Pancreas (tissue), 10 donors: Measurements from ENCODE around the gene APBB2. TPM values are rescaled to one million over a fixed set of nuclear protein-coding genes. Genes with fewer than 3 reads are reported as not detected.

ENCODE experiments used
- ATAC-seq, 4 donors: fragments of 200-7000 bp; cut with Tn5 transposase; one replicate each; pipeline versions ENCODE4 v1.8.0 to v1.9.1; 2020; ENCODE audit warnings: mild to moderate bottlenecking in 4 of 4, moderate library complexity in 4 of 4
- DNase-seq, 6 donors: peaks; one replicate each; pipeline ENCODE4 v3.0.0-alpha.2; 2020
- FAIRE-seq: peaks from 2 replicates; lab custom pipeline; 2012; peaks lifted over from hg19 to GRCh38; lab: Jason Lieb, UNC
- H3K27ac ChIP-seq, 4 donors: fragments of 200-600 bp; sonication (generic); 1 replicate in 3 of 4; 2 replicates in 1 of 4; pipeline versions ENCODE4 v1.5.0 to v1.8.0; 2020
- H3K27me3 ChIP-seq, 4 donors: fragments of 200-600 bp; one replicate each; pipeline ENCODE4 v1.8.0; 2021
- H3K36me3 ChIP-seq, 3 donors: fragments of 200-600 bp; sonication (generic) in 1 of 3; one replicate each; pipeline versions ENCODE4 v1.5.0 to v1.8.0; 2020 to 2021
- H3K4me1 ChIP-seq, 3 donors: fragments of 200-600 bp; one replicate each; pipeline ENCODE4 v1.8.0; 2021
- H3K4me3 ChIP-seq, 4 donors: fragments of 200-600 bp; sonication (generic) in 2 of 4; one replicate each; pipeline versions ENCODE4 v1.5.0 to v1.8.0; 2020 to 2021
- H3K9me3 ChIP-seq, 4 donors: fragments of 200-600 bp; one replicate each; pipeline ENCODE4 v1.8.0; 2021
- WGBS, 2 donors: extraction: QIAGEN DNeasy Blood & Tissue Kit; methylation state at CpG; one replicate each; pipeline ENCODE4 v1.1.7; 2013; 5-methylcytosine and 5-hydroxymethylcytosine counted together
- intact Hi-C, 3 donors: fragments of 100-400 bp; cut with DNase I; formaldehyde crosslinking; loops; one replicate each; pipeline versions ENCODE4 v1.11.1 to v1.14.2; 2022
- polyA plus RNA-seq, 2 donors: library from polyadenylated mRNA; stranded (reverse); fragments of 200-250 nt; gene quantifications; one replicate each; pipeline ENCODE4 v1.2.3, GENCODE V29; 2013
- total RNA-seq, 6 donors: library from RNA; stranded (reverse); fragmentation: NEBNext Ultra II Directional in 4 of 6; extraction: Animal tissue kit (Norgen Biotek cat#: 25700) in 4 of 6; gene quantifications; one replicate each; pipeline versions ENCODE4 v1.2.1 to v1.2.4, GENCODE V29; 2021 to 2023
- TF ChIP-seq, protein P1 (sequence below), 4 donors: fragments of 200-600 bp; sonication (generic) in 3 of 4; IDR thresholded peaks; one replicate each; pipeline versions ENCODE4 v1.5.0 to v1.8.0; 2021; ENCODE audit warnings: antibody characterized with exemption in 4 of 4
- donor health status: healthy with polysubstance abuse.
- donor health status: DM: no; HTN: no; CAD: no; lungs with moderate emphysema.
- donor health status: DM: no; HTN: no; CAD: no.
- donor health status: control.
- donor health status: control.
- donor health status: Bipolar disorder and iron deficiency.
- donor health status: DM: yes; HTN: yes; CAD: no.
- donor health status: DM: no; HTN: no; CAD: no.
- donor health status: DM: no; HTN: no; CAD: no.
- donor health status: DM: yes; HTN: yes; CAD: no.

APBB2 gene
- total and polyA plus RNA-seq, 8 donors = 9.1 to 21.6 (median 11.5) TPM

DNA sequence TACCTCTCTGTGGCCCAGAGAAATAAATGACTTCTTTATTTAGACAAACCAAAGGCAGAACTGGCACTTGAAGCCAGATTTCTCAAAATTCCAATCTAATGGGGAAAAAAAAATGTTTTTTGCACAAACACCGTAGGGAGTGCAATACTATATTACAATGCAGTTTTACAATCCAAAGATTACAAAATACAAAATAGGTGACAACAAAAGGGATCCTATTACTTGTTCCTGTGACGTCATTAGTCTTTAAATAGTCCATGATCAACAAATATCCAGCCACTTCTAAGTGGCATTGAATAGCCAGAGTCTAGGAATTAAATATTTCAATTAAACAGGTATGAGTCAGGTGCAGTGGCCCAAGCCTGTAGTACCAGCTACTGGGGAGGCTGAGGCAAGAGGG, 3.0 kb upstream of the APBB2 start:
- Histone ChIP-seq H3K27me3 (no peaks in the 10 kb centered on the region), H3K27ac (no peak overlapping the region), H3K36me3 (no peaks in the 10 kb centered on the region), H3K4me1 (peaks cover 0 to 18% (median 7%) of the 10 kb centered on the region in 3 donors), H3K4me3 (no peak overlapping the region), H3K9me3 (no peaks in the 10 kb centered on the region)
- intact Hi-C loops = loop anchor here in 1 of 3 donors (10.0 kb wide), 1 partner anchor 293 kb away; no protein-coding TSS in a partner anchor
- FAIRE-seq (no peak), DNase-seq (no peak), ATAC-seq (no peak)
- WGBS, 2 donors = 83 to 88% methylated on average over 2 of the region's 2 CpGs
- TF ChIP-seq, protein P1, sequence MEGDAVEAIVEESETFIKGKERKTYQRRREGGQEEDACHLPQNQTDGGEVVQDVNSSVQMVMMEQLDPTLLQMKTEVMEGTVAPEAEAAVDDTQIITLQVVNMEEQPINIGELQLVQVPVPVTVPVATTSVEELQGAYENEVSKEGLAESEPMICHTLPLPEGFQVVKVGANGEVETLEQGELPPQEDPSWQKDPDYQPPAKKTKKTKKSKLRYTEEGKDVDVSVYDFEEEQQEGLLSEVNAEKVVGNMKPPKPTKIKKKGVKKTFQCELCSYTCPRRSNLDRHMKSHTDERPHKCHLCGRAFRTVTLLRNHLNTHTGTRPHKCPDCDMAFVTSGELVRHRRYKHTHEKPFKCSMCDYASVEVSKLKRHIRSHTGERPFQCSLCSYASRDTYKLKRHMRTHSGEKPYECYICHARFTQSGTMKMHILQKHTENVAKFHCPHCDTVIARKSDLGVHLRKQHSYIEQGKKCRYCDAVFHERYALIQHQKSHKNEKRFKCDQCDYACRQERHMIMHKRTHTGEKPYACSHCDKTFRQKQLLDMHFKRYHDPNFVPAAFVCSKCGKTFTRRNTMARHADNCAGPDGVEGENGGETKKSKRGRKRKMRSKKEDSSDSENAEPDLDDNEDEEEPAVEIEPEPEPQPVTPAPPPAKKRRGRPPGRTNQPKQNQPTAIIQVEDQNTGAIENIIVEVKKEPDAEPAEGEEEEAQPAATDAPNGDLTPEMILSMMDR (IDR thresholded peaks at IDR 0.05) = no peak

DNA sequence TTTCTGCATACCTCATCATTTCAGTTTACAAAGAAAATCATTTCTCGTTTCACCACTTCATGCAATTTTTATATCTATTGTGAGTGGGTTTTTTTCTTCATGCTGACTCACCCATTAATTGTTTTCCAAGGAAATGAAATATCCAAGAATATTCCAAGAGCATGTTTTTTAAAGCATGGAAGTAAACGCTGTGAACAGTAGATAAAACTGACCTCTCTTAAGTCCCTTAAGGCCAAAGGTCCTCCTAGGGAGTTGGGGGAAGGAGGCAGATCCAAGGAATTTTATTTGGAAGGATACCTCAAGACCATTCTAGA, 2.6 kb upstream of the APBB2 start:
- Histone ChIP-seq H3K4me3 (peak overlapping the region in 3 of 4 donors; percentile 34 to 61 (median 59)), H3K27me3 (no peaks in the 10 kb centered on the region), H3K27ac (peak overlapping the region; percentile 80 to 96 (median 96)), H3K4me1 (peaks cover 0 to 22% (median 7%) of the 10 kb centered on the region in 3 donors), H3K36me3 (no peaks in the 10 kb centered on the region), H3K9me3 (no peaks in the 10 kb centered on the region)
- WGBS, 2 donors = 5% methylated on average over 2 of the region's 2 CpGs
- TF ChIP-seq, protein P1 (IDR thresholded peaks at IDR 0.05) = no peak
- no peak for DNase-seq
- ATAC-seq = no peak
- intact Hi-C loops = loop anchor here in 1 of 3 donors (10.0 kb wide), 1 partner anchor 292 kb away; no protein-coding TSS in a partner anchor
- no peak for FAIRE-seq

DNA sequence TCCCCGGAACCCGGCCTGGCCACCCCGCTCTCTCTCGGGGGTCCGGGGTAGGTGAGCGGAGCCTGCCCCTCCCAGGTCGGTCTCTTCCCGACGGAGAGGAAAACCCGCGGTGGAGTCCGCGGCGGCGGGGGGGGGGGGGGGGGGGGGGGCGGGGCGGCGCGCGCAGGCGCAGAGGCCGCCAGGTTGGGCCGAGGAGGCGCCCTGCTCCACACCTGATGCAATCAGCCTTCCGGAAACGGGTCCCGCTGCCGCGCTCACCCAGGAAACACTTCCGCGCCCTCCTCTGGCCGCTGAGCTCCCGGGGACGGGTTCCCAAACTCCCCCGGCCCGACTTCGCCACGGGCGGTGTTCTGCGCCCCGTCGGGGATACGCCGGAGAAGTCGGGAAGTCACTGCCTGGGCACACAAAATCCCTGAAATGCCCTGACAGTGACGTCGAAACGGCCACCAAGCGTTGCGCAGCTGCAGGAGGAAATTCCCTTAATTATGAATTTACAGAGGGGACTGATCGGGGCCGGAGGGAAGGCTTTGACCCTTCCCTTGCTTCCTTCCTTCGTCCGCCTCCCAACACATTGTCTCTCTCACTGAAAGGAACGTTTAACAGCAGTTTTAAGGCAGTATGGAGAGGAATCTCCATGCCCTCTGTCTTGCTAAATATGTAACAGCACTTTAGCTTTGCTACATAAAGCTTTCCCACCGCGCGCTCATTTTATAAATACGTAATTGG, 2.1 kb upstream of the APBB2 start:
- peaks cover 0 to 23% (median 7%) of the 10 kb centered on the region in 3 donors for H3K4me1 ChIP-seq
- H3K9me3 ChIP-seq = no peaks in the 10 kb centered on the region
- H3K36me3 ChIP-seq = no peaks in the 10 kb centered on the region
- H3K27me3 ChIP-seq = no peaks in the 10 kb centered on the region
- peak; percentile 60 to 71 (median 66) for ATAC-seq
- intact Hi-C loops = loop anchor here in 1 of 3 donors (10.0 kb wide), 1 partner anchor 292 kb away; no protein-coding TSS in a partner anchor
- WGBS, 2 donors = 1% methylated on average over 41 to 59 of the region's 59 CpGs
- H3K4me3 ChIP-seq = peak overlapping the region; percentile 34 to 61 (median 50)
- no peak for FAIRE-seq
- H3K27ac ChIP-seq = peak overlapping the region; percentile 80 to 96 (median 96)
- DNase-seq = peak; percentile 83 to 96 (median 90)
- TF ChIP-seq, protein P1 (IDR thresholded peaks at IDR 0.05) = peak in 1 of 4 donors; percentile 31

DNA sequence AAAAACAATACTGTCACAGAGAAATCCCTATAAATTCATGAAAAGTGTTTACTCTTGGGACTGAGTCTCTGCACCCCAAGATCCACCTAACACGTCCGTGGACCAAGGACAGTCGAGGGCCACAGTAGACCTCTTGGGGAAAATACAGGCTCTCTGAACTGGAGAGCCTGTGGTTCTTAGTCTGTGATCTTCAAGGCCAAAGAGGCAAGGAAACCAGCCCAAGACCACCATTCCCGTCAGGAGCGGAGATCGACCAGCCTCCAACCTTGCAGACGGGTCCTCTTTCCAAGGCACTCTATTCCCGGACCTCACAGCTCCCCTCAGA, 1.6 kb upstream of the APBB2 start:
- WGBS, 2 donors = 6 to 8% methylated on average over 8 of the region's 8 CpGs
- TF ChIP-seq, protein P1 (IDR thresholded peaks at IDR 0.05) = no peak
- Histone ChIP-seq H3K27ac (peak overlapping the region; percentile 80 to 96 (median 96)), H3K4me3 (peak overlapping the region; percentile 34 to 61 (median 50)), H3K4me1 (peaks cover 0 to 23% (median 7%) of the 10 kb centered on the region in 3 donors), H3K9me3 (no peaks in the 10 kb centered on the region), H3K36me3 (no peaks in the 10 kb centered on the region), H3K27me3 (no peaks in the 10 kb centered on the region)
- FAIRE-seq (no peak), DNase-seq (no peak), ATAC-seq (no peak)
- intact Hi-C loops = loop anchor here in 1 of 3 donors (10.0 kb wide), 1 partner anchor 291 kb away; no protein-coding TSS in a partner anchor

DNA sequence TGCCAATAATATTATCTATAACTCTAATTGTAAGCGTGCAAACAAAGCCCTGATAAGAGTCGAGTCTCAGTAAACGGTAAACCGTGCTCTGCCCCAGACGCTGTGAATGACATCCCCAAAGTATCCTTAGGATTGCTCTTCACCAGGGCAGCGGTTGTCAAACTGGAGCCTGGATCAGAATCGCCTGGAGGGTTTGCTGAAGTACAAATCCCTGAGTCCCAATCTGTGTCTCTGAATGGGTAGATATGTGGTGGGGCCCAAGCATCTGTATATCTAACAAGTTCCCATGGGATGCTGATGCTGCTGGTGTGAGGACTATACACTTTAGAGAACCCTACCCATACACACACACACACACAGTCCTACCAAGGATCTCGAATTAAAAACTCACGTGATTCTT, 813 bp upstream of the APBB2 start:
- intact Hi-C loops = loop anchor here in 1 of 3 donors (10.0 kb wide), 1 partner anchor 290 kb away; no protein-coding TSS in a partner anchor
- no peaks in the 10 kb centered on the region for H3K36me3 ChIP-seq
- H3K27ac ChIP-seq = peak overlapping the region in 2 of 4 donors; percentile 37 to 88
- no peak for FAIRE-seq
- H3K4me3 ChIP-seq = peak overlapping the region in 2 of 4 donors; percentile 86 to 93
- 30 to 31% methylated on average over 9 of the region's 9 CpGs for WGBS, 2 donors
- no peaks in the 10 kb centered on the region for H3K9me3 ChIP-seq
- TF ChIP-seq, protein P1 (IDR thresholded peaks at IDR 0.05) = no peak
- H3K4me1 ChIP-seq = peaks cover 0 to 23% (median 7%) of the 10 kb centered on the region in 3 donors
- no peaks in the 10 kb centered on the region for H3K27me3 ChIP-seq
- DNase-seq = no peak
- no peak for ATAC-seq
